Esophagus muscularis mucosa (tissue), 4 donors: ENCODE measurements around the gene PHLPP1. TPM values are rescaled to one million over a fixed set of nuclear protein-coding genes. Genes with fewer than 3 reads are reported as not detected.

Experiments
- DNase-seq: peaks from one replicate; pipeline ENCODE4 v3.0.0-alpha.2; 2017; ENCODE audit errors: extremely low spot score
- H3K27ac ChIP-seq, 4 donors: fragments of 200-600 bp; sonication (generic); replicated peaks in 1 of 4; 1 replicate in 3 of 4; 2 replicates in 1 of 4; pipeline ENCODE4 v1.5.1; 2016 to 2019; ENCODE audit warnings: mild to moderate bottlenecking in 1 of 4
- H3K27me3 ChIP-seq, 4 donors: fragments of 200-600 bp; sonication (generic); one replicate each; pipeline versions ENCODE4 v1.5.1 to v1.6.0; 2016 to 2019
- H3K36me3 ChIP-seq, 4 donors: fragments of 200-600 bp; sonication (generic); one replicate each; pipeline ENCODE4 v1.5.1; 2016 to 2019
- H3K4me1 ChIP-seq, 4 donors: fragments of 200-600 bp; sonication (generic); one replicate each; pipeline ENCODE4 v1.5.1; 2016 to 2019
- H3K4me3 ChIP-seq, 4 donors: fragments of 200-600 bp; sonication (generic); 1 replicate in 2 of 4; 2 replicates in 2 of 4; pipeline ENCODE4 v1.5.1; 2016 to 2019; ENCODE audit warnings: mild to moderate bottlenecking in 4 of 4, moderate library complexity in 1 of 4
- H3K9me3 ChIP-seq, 4 donors: fragments of 200-600 bp; sonication (generic); 1 replicate in 3 of 4; 2 replicates in 1 of 4; pipeline ENCODE4 v1.5.1; 2016 to 2019
- CTCF ChIP-seq, 3 experiments: fragments of 200-600 bp in 2 of 3; fragments of 450-650 bp in 1 of 3; sonication (generic) in 2 of 3; IDR thresholded peaks; one replicate each; pipeline ENCODE4 v1.5.1; 2017 to 2019; ENCODE audit warnings: antibody characterized with exemption in 3 of 3, mild to moderate bottlenecking in 2 of 3, moderate library complexity in 1 of 3
- EP300 ChIP-seq: sonication (generic); formaldehyde crosslinking; IDR thresholded peaks from one replicate; pipeline ENCODE4 v1.6.1; 2017; ENCODE audit warnings: antibody characterized with exemption
- POLR2A ChIP-seq: fragments of 450-650 bp; IDR thresholded peaks from one replicate; pipeline ENCODE4 v1.6.1; 2017; ENCODE audit warnings: antibody characterized with exemption, moderate library complexity, mild to moderate bottlenecking, low read depth
- POLR2AphosphoS5 ChIP-seq, 2 donors: sonication (generic); formaldehyde crosslinking; IDR thresholded peaks; one replicate each; pipeline ENCODE4 v1.6.1; 2017; ENCODE audit warnings: antibody characterized with exemption in 2 of 2
- WGBS: methylation state at CpG from one replicate; pipeline ENCODE4 v1.1.5; 2018; 5-methylcytosine and 5-hydroxymethylcytosine counted together
- intact Hi-C: fragments of 100-400 bp; cut with DNase I; formaldehyde crosslinking; loops from one replicate; pipeline ENCODE4 v1.15.1; 2023
- total RNA-seq, 4 donors: library from RNA; depleted of rRNA; stranded (reverse); fragments of >200 nt; gene quantifications; one replicate each; pipeline versions ENCODE4 v1.1.0 to v1.2.1, GENCODE V29; 2016

The PHLPP1 gene
- total RNA-seq, 4 donors from 2014 or later = 11.6 to 23.0 (median 17.3) TPM

DNA sequence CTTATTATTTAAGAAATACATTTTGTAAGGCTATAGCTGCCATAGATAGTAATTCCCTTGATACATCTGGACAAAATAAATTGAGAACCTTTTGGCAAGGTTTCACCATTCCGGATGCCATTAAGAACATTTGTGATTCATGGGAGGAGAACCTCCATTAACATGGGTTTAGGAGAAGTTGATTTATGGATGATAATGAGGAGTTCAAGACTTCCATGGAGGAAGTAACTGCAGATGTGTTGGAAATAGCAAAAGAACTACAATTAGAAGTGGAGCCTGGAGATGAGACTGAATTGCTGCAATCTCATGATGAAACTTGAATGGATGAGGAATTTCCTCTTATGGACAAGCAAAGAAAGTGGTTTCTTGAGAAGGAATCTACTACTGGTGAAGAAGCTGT, 17.3 kb downstream of the PHLPP1 start:
- TF ChIP-seq CTCF (IDR thresholded peaks at IDR 0.05) (no peak), POLR2AphosphoS5 (IDR thresholded peaks at IDR 0.05) (no peak), POLR2A (no peak), EP300 (no peak)
- no peak overlapping the region for H3K4me3 ChIP-seq
- intact Hi-C loops = no loop called here
- H3K36me3 ChIP-seq = no peaks in the 10 kb centered on the region
- DNase-seq = no peak
- peaks cover 0 to 9% (median 4%) of the 10 kb centered on the region in 4 donors for H3K9me3 ChIP-seq
- no peaks in the 10 kb centered on the region for H3K27me3 ChIP-seq
- H3K27ac ChIP-seq = no peak overlapping the region
- H3K4me1 ChIP-seq = peaks cover 4 to 32% (median 17%) of the 10 kb centered on the region in 4 donors
- 78% methylated on average over 1 of the region's 1 CpG for WGBS

GRCh38 chr18:62734290-62734689, 18.9 kb downstream of the PHLPP1 start:
- intact Hi-C loops = no loop called here
- TF ChIP-seq CTCF (IDR thresholded peaks at IDR 0.05) (no peak), EP300 (no peak), POLR2A (no peak), POLR2AphosphoS5 (IDR thresholded peaks at IDR 0.05) (no peak)
- DNase-seq = no peak
- H3K4me1 ChIP-seq = peaks cover 4 to 32% (median 15%) of the 10 kb centered on the region in 4 donors
- no peak overlapping the region for H3K27ac ChIP-seq
- no peaks in the 10 kb centered on the region for H3K36me3 ChIP-seq
- no peaks in the 10 kb centered on the region for H3K27me3 ChIP-seq
- H3K4me3 ChIP-seq = no peak overlapping the region
- peaks cover 0 to 9% (median 4%) of the 10 kb centered on the region in 4 donors for H3K9me3 ChIP-seq
- 61% methylated on average over 1 of the region's 1 CpG for WGBS

DNA sequence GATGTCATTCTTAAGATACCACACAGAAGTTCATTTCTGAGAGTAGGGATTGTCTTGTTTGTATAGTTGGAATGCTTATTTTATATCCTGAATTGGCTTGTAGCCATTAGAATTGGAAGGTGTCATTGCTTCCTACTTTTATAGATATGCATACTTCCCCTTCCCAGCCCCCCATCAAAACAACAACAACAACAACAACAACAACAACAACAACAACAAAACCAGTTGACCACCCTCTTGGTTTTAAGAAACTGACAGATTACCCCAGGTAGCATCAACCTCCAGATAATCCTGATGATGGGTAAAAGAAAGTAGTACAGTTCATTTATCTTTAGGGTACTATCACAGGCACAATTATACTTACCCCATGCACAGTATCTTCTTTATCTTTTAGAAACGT, 20.0 kb downstream of the PHLPP1 start:
- DNase-seq = no peak
- H3K27ac ChIP-seq = no peak overlapping the region
- peaks cover 0 to 9% (median 4%) of the 10 kb centered on the region in 4 donors for H3K9me3 ChIP-seq
- TF ChIP-seq CTCF (IDR thresholded peaks at IDR 0.05) = no peak
- no peak for TF ChIP-seq POLR2AphosphoS5 (IDR thresholded peaks at IDR 0.05)
- TF ChIP-seq POLR2A = no peak
- TF ChIP-seq EP300 = no peak
- no peak overlapping the region for H3K4me3 ChIP-seq
- 89% methylated on average over 1 of the region's 1 CpG for WGBS
- no peaks in the 10 kb centered on the region for H3K27me3 ChIP-seq
- H3K36me3 ChIP-seq = no peaks in the 10 kb centered on the region
- intact Hi-C loops = no loop called here
- H3K4me1 ChIP-seq = peaks cover 7 to 31% (median 18%) of the 10 kb centered on the region in 4 donors

DNA sequence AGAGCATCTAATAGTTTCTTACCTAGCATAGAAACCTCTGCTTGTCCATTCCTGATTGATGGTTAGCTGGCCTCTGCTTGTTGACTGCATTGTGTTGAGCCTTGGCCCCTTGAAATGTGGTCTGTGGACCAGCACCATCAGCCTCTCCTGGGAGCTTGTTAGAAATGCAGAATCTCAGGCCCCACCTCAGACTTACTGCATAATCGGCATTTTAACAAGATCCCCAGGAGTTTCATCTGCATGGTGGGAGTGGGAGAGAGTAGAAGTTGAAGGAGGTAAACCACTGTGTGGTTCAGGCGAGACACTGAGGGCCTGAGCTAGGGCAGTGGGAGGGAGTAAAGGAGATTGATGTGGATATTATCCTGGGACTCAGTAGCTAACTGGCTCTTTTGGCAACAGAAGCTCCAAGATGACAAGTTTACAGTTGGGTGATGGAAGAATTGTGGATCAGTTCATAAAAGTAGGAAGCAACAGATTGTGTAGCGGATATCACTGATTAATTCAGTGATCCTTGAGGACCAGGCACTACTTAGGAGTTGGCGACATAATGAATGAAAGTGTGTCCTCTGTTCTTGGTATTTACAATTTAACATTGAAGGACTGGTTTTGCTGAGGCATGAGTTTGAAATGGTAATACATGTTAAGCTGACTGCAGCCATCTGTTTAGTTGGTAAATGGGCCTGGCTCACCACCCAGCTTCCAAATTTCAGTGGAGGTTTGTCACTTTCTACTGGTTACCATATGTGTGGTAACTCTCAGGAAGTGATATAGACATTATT, 20.9 kb downstream of the PHLPP1 start:
- no peaks in the 10 kb centered on the region for H3K36me3 ChIP-seq
- H3K27me3 ChIP-seq = no peaks in the 10 kb centered on the region
- H3K27ac ChIP-seq = no peak overlapping the region
- intact Hi-C loops = no loop called here
- no peak overlapping the region for H3K4me3 ChIP-seq
- H3K4me1 ChIP-seq = peaks cover 9 to 37% (median 26%) of the 10 kb centered on the region in 4 donors
- no peak for DNase-seq
- peaks cover 0 to 9% (median 4%) of the 10 kb centered on the region in 4 donors for H3K9me3 ChIP-seq
- whole genome bisulfite sequencing = 98% methylated on average over 4 of the region's 4 CpGs
- no peak for TF ChIP-seq POLR2AphosphoS5 (IDR thresholded peaks at IDR 0.05)
- no peak for TF ChIP-seq CTCF (IDR thresholded peaks at IDR 0.05)
- no peak for TF ChIP-seq EP300
- no peak for TF ChIP-seq POLR2A
